HG03066 (cell line): ENCODE measurements around the gene ADH5.
"Not testable (repeated sequence)": the region's sequence is repeated elsewhere in the genome, so short reads cannot be mapped to it uniquely, and the experiment has no call there.

Experiments used
- ATAC-seq: cut with Tn5 transposase; IDR thresholded peaks from one replicate; pipeline ENCODE4 v1.9.1; 2021; ENCODE audit warnings: low read depth; ENCODE audit not compliant: unreplicated experiment

Gene ADH5

GRCh38 chr4:99088023-99088449 lies 552 bp downstream of the ADH5 start:
- peak; percentile 25 for ATAC-seq

DNA sequence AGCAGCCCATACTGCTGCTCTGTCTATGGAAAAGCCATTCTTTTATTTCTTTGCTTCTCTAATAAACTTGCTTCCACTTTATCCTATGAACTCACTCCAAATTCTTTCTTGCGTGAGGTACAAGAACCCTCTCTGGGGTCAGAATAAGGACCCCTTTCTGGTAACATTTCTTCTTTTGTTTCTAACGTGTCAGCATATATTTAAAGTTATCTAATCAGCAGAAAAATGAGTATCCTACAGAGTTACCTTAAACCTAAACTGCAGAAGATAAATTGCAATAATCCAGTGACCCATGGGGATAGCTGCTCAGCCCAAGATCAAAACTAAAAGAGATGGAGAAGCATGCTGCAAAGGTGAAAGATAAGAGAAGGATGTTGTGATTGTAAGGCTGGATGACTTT lies 4.0 kb downstream of the ADH5 start:
- no peak for ATAC-seq

DNA sequence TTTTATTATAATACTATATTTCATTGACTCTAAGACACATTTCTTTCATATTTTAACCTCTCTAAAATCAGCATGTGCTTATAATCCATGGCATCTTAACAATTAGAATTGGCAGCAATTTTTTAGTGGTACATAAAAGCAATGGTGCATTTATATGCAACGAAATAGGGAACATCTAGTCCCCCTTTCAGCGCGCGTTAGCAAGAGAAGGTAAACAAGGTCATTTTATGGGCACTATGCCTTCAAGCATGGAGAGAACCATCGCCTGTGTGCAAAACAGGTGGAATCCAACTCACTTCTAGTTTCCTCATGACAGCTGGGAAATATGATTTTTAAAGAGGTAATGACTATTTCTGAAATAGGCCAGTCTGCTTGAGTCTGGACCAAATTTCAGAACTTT lies 6.4 kb downstream of the ADH5 start:
- no peak for ATAC-seq

DNA sequence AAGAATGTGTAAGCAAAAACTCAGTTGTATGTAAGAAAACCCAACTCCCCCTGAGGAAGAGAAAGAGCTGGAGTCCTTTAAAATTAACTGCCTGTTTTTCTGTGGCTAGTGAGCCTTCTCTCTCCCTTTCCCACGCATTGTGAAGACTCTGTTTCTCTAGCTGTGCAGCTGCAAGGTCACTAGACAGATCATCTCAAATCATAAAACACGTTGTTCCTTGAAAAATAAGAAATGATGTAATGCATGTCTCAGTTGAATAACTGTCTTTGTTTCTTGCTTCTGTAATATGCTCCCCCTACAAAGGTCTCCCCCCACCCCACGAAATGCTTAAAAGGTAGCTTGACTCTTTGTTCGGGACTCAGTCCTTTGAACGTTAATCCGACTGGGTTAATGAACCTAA lies 7.7 kb downstream of the ADH5 start:
- ATAC-seq = not testable (repeated sequence)

GRCh38 chr4:99079625-99080295 lies 8.8 kb downstream of the ADH5 start:
- ATAC-seq = no peak

DNA sequence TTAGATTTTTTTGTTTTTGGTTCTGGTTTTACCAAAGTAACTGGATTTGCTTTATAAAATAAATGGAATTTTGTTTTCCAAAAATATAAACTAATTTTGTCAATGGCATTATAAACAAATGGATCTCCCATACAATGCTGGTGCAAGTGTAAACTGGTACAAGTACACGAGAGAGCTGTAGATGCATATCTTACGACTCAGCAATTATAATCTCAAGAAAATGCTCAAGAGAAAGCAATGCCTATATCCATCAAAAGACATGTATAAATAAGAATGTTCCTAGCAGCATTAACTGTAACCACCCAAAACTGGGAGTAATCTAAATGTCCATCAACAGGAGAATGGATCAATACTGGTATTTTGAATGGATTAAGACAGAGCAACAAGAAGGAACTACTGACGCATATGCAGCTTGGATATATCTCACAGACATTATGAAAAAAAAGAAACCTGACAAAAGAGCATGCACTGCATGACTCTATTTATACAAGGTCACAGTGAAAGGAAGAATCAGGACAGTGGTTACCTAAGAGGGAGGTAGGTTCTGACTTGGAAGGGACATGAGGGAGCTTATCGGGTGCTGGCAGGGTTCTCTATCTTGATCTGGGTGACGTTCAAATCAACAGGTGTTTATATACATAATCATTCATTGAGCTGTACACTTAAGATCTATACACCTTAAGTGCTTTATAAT lies 9.5 kb downstream of the ADH5 start:
- ATAC-seq = no peak

DNA sequence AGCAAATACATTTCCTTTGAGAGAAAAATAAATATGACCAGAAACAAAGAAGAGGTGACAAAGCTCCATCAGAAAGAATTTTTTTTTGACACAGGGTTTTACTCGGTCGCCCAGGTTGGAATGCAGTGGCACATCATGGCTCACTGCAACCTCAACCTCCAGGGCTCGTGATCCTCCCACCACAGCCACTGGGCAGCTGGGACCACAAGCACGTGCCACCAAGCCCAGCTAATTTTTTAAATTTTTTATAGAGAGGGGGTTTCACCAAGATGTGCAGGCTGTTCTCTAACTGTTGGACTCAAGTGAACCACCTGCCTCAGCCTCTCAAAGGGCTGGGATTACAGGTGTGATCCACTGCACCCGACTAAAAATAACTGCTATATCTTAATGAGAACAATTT lies 10.3 kb downstream of the ADH5 start:
- no peak for ATAC-seq

DNA sequence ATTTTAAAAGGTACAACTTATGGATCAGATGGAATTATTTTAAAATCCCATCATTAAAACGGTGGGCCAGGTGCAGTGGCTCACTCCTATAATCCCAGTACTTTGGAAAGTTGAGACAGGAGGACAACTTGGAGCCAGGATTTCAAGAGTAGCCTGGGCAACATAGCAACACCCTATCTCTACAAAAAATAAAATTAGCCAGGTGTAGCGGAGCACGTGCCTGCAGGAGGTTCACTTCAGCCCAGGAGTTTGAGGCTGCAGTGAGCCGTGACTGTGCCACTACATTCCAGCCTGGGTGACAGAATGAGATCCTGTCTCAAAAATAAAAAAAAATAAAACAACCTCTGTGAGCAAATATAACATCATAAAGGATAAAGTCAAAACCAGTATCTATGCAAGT lies 11.4 kb downstream of the ADH5 start:
- no peak for ATAC-seq

DNA sequence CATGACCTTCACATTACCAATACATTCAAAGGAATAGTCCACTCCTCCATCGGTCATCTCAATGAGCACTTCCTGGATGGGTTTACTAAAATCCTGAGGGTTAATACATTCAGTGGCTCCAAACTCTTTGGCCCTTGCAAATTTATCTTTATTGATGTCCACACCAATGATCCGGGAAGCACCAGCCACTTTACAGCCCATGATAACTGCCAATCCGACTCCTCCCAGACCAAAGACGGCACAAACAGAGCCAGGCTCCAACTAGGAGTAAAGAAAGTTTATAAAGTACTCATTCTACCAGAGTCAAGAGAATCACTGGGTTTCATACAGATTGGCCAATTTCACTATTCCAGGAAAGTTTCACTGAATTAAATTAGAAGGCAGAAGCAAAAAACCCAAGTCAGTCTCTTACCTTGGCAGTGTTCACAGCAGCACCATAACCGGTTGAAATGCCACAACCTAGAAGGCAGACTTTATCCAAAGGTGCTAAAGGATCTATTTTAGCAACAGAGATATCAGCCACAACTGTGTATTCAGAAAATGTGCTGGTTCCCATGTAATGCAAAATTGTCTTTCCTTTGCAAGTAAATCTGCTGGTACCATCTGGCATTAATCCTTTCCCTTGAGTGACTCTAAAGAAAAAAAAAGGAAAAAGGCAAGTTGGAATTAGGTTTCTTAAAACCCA lies 12.2 kb downstream of the ADH5 start:
- no peak for ATAC-seq

- ATAC-seq = no peak
Measured at GRCh38 chr4:99074816-99075215, 13.8 kb downstream of the ADH5 start.

DNA sequence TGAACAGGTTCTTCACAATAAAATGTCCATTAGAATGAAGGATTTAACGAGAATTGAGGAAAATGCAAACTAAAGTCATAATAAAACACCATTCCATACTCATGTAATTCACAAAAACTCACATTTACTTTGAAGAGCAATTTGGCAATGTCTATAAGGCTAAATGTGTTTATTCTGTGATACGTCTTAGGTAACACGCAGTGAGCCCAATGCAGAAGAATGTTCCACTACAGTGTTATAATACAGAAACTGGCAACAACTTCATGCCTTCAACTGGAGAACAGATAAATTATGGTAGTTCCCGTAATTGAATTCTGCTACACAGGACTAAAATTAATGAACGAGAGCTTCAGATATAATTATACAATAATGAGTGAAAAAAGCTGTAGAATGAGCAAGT lies 17.4 kb downstream of the ADH5 start:
- no peak for ATAC-seq

DNA sequence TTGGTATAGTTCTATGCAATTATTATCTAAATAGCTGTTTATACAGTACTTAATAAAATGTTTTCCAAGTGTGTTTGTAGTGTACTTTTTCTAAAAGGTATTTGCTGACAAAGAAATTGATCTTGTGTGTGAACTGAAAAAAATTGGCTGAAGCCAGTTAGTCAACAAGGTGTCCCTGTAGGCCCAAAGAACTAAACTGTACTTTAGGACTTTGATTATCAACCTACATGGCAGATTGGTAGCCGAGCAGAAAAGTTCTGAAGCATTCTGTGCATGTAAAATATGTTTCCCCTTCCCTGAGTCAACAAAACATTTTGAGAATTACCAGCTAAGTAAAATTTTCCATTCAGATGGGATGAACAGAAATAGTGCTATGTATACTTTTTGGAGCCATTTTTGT lies 21.0 kb downstream of the ADH5 start:
- no peak for ATAC-seq

- not testable (repeated sequence) for ATAC-seq
Measured at GRCh38 chr4:99065521-99065920, 23.1 kb downstream of the ADH5 start.

GRCh38 chr4:99062120-99062519 lies 26.5 kb downstream of the ADH5 start:
- no peak for ATAC-seq

DNA sequence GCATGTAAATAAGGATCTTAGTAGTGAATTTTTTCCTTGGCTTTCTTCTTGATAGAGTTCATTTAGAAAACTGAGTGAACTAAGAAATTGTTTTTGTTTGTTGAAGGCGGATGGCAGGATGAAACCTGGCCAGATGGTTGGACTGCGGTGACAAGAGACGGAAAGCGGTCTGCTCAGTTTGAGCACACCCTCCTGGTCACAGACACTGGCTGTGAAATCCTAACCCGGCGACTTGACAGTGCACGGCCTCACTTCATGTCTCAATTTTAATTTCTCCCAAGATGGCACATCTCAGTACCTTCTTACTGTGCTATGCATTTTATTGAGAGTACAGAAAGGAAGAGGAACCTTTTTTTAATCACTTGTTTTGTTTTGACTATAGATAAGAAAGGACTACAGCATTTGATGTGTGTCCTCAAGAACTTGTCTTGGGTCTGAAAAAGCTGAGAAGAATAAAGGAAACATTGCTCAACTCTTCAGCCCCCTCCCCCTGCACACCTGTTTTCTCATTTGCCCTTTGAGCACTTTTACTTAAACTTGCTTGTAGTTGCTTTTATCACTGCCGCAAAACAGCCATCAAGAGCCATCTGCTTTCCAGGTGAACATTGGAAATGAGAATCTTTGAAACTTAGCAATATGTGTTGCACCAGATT lies 27.4 kb downstream of the ADH5 start:
- no peak for ATAC-seq

DNA sequence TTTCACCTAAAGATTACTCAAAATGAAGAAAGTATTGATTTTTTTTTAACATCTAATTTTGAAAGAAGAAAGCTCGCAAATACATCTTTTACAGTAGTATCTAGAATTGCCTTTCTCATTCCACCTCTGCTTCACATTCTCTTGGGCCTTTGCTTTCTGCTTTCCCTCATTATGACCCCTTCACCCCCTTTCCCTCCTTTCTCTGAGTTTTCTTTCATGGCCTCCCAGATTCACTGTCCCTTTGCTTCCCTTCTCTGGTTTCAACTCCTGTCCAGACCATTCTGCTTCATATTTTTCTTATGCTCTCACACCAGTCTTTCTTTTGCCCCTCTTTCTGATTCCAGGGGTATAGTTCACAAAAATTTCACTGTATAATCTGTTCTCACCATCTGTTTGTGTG lies 29.0 kb downstream of the ADH5 start:
- no peak for ATAC-seq

DNA sequence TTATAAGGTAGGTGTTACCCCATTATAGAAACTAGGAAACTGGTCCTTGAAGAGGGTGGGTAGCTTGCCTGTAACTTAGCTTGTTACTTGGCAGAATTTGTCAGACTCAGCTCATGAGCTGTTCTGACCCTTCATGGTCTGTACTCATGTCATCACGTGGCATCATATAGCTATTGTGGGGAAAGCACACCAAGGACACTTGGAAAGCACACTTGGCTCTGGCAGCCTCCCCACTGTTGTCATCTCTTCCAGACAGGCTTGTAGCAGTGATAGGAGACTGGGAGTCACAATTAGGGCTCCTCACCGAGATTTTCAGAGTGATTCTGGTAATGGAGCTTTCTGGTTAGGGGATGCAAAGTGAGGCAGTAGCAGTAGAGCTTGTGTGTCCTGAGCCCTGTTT lies 30.4 kb downstream of the ADH5 start:
- ATAC-seq = no peak

DNA sequence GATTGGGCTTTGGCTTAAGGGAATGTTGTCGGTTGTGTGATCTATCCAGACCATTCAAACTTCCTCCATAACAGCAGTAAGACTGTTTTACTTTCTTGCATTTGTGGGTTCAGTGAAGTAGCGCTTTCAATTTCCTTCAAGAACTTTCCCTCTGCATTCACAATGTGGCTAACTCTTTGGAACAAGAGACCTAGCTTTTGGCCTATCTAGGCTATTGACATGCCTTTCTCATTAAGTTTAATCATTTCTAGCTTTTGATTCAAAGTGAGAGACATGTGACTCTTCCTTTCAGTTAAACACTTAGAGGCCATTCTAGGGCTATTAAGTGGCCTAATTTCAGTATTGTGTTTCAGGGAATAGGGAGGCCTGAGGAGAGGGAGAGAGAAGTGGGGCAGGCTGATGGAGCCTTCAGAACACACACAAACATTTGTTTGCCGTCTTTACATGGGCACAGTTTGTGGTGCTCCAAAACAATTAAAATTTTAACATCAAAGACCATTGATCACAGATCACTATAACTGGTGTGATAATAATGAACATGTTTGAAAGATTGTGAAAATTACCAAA lies 34.1 kb downstream of the ADH5 start:
- ATAC-seq = peak; percentile 43

GRCh38 chr4:99052902-99053301 lies 35.7 kb downstream of the ADH5 start:
- ATAC-seq = no peak

- no peak for ATAC-seq
Measured at GRCh38 chr4:99047710-99048109, 40.9 kb downstream of the ADH5 start.

DNA sequence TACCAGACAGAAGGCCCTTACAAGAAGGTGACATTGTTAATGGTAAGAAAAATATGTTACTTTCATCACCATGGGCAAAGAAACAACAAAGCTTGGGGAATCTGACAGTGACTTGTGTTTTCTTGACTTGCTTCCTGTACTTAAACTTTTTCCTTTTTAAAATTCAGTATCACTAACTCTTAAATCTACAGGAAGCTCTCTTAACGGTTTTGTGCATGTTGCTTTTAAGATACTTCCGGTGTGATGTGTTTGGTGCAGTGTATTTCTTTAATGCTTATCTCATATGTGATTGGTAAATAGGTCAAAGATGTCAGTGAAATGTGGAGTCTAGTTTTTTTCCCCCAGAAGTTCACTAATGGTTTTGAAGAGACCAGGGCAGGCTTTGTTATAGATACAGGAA lies 45.2 kb downstream of the ADH5 start:
- ATAC-seq = no peak
